H9 (cell line): ENCODE data around the gene MEF2C. TPM values are rescaled to one million over a fixed set of nuclear protein-coding genes. Genes with fewer than 3 reads are reported as not detected.

Source experiments
- DNase-seq: peaks from one replicate; pipeline ENCODE4 v3.0.0-alpha.2; 2017
- H2AFZ ChIP-seq: one replicate; pipeline ENCODE4 v1.6.1; 2013; ENCODE audit warnings: mild to moderate bottlenecking, low read length, control low read depth, moderate library complexity
- H2AK5ac ChIP-seq: 2 replicates; pipeline ENCODE4 v1.6.1; 2013; ENCODE audit warnings: low read length, control low read depth, mixed read lengths; ENCODE audit not compliant: insufficient read length
- H2BK120ac ChIP-seq: one replicate; pipeline ENCODE4 v1.6.1; 2013; ENCODE audit warnings: low read depth, mild to moderate bottlenecking, low read length, control low read depth, inconsistent platforms; ENCODE audit not compliant: poor library complexity, severe bottlenecking
- H2BK12ac ChIP-seq: 2 replicates; pipeline ENCODE4 v1.6.1; 2013; ENCODE audit warnings: low read length, control low read depth, mixed read lengths, low read depth; ENCODE audit not compliant: insufficient read length
- H2BK15ac ChIP-seq: 2 replicates; pipeline ENCODE4 v1.6.1; 2013; ENCODE audit warnings: low read depth, low read length, control low read depth
- H2BK20ac ChIP-seq: one replicate; pipeline ENCODE4 v1.6.1; 2013; ENCODE audit warnings: low read depth, mild to moderate bottlenecking, low read length, control low read depth, inconsistent platforms; ENCODE audit not compliant: poor library complexity, severe bottlenecking
- H2BK5ac ChIP-seq: 2 replicates; pipeline ENCODE4 v1.6.1; 2013; ENCODE audit warnings: low read length, control low read depth, mixed read lengths; ENCODE audit not compliant: insufficient read length
- H3K14ac ChIP-seq: 2 replicates; pipeline ENCODE4 v1.6.1; 2013; ENCODE audit warnings: low read length, control low read depth; ENCODE audit not compliant: insufficient read depth
- H3K18ac ChIP-seq: 2 replicates; pipeline ENCODE4 v1.6.1; 2013; ENCODE audit warnings: low read depth, mild to moderate bottlenecking, mixed read lengths, low read length, control low read depth; ENCODE audit not compliant: insufficient read length
- H3K23ac ChIP-seq: 2 replicates; pipeline ENCODE4 v1.6.1; 2013; ENCODE audit warnings: low read length, control low read depth, mixed read lengths, low read depth; ENCODE audit not compliant: insufficient read length
- H3K23me2 ChIP-seq: 2 replicates; pipeline ENCODE4 v1.6.1; 2013; ENCODE audit warnings: low read depth, mild to moderate bottlenecking, mixed read lengths, low read length, control low read depth; ENCODE audit not compliant: insufficient read length, poor library complexity, severe bottlenecking
- H3K27ac ChIP-seq: 2 replicates; pipeline ENCODE4 v1.5.1; 2013; ENCODE audit warnings: low read length, control low read depth, mixed read lengths, low read depth; ENCODE audit not compliant: insufficient read length
- H3K27me3 ChIP-seq: 2 replicates; pipeline ENCODE4 v1.6.1; 2013; ENCODE audit warnings: low read length, control low read depth, inconsistent platforms; ENCODE audit not compliant: insufficient read depth
- H3K4ac ChIP-seq: 2 replicates; pipeline ENCODE4 v1.6.1; 2013; ENCODE audit warnings: low read depth, mild to moderate bottlenecking, control low read depth, inconsistent platforms, low read length, moderate library complexity
- H3K4me1 ChIP-seq: 2 replicates; pipeline ENCODE4 v1.6.1; 2013; ENCODE audit warnings: low read length, control low read depth, inconsistent platforms; ENCODE audit not compliant: insufficient read depth
- H3K4me2 ChIP-seq: 2 replicates; pipeline ENCODE4 v1.6.1; 2013; ENCODE audit warnings: low read length, control low read depth, mixed read lengths; ENCODE audit not compliant: insufficient read length, insufficient read depth
- H3K56ac ChIP-seq: 2 replicates; pipeline ENCODE4 v1.6.1; 2013; ENCODE audit warnings: low read depth, mild to moderate bottlenecking, mixed read lengths, low read length, control low read depth; ENCODE audit not compliant: insufficient read length
- H3K79me1 ChIP-seq: 2 replicates; pipeline ENCODE4 v1.6.1; 2013; ENCODE audit warnings: low read depth, mild to moderate bottlenecking, moderate library complexity, low read length, control low read depth, inconsistent platforms; ENCODE audit not compliant: insufficient read depth, poor library complexity, severe bottlenecking
- H3K79me2 ChIP-seq: 2 replicates; pipeline ENCODE4 v1.6.1; 2013; ENCODE audit warnings: low read length, control low read depth, inconsistent platforms; ENCODE audit not compliant: insufficient read depth
- H3K9ac ChIP-seq: 2 replicates; pipeline ENCODE4 v1.6.1; 2013; ENCODE audit warnings: low read length, control low read depth, mixed read lengths; ENCODE audit not compliant: insufficient read length; ENCODE audit errors: extremely low read depth
- H3K9me3 ChIP-seq: one replicate; pipeline ENCODE4 v1.6.1; 2013; ENCODE audit warnings: low read depth, low read length, inconsistent platforms; ENCODE audit not compliant: control insufficient read depth
- H3T11ph ChIP-seq: one replicate; pipeline ENCODE4 v1.6.1; 2013; ENCODE audit warnings: mild to moderate bottlenecking, low read length, control low read depth, inconsistent platforms
- H4K20me1 ChIP-seq: one replicate; pipeline ENCODE4 v1.6.1; 2013; ENCODE audit not compliant: control insufficient read depth, insufficient read length, insufficient read depth
- H4K5ac ChIP-seq: 2 replicates; pipeline ENCODE4 v1.6.1; 2013; ENCODE audit warnings: low read depth, mild to moderate bottlenecking, mixed read lengths, low read length, control low read depth; ENCODE audit not compliant: insufficient read length
- H4K8ac ChIP-seq: replicated peaks from 2 replicates; pipeline ENCODE4 v1.6.1; 2013; ENCODE audit warnings: low read length, control low read depth, mixed read lengths, low read depth; ENCODE audit not compliant: insufficient read length
- H4K91ac ChIP-seq: 2 replicates; pipeline ENCODE4 v1.6.1; 2013; ENCODE audit warnings: low read depth, mild to moderate bottlenecking, moderate library complexity, mixed read lengths, low read length, control low read depth; ENCODE audit not compliant: insufficient read length
- H3K27ac Mint-ChIP-seq, 3 experiments: 2 replicates in 2 of 3; 3 replicates in 1 of 3; pipeline ENCODE4 v1.8.0; 2020 to 2021; ENCODE audit warnings: mixed read lengths in 3 of 3, mild to moderate bottlenecking in 1 of 3, moderate library complexity in 1 of 3
- H3K27me3 Mint-ChIP-seq: 2 replicates; pipeline ENCODE4 v1.8.0; 2021; ENCODE audit warnings: low read depth, mild to moderate bottlenecking, moderate library complexity, mixed read lengths
- H3K36me3 Mint-ChIP-seq, 3 experiments: 2 replicates in 2 of 3; 3 replicates in 1 of 3; pipeline ENCODE4 v1.8.0; 2020 to 2021; ENCODE audit warnings: low read depth in 3 of 3, mixed read lengths in 3 of 3; ENCODE audit not compliant: insufficient read depth in 1 of 3
- H3K4me1 Mint-ChIP-seq, 2 experiments: 2 replicates each; pipeline ENCODE4 v1.8.0; 2020; ENCODE audit warnings: mixed read lengths in 2 of 2
- H3K4me3 Mint-ChIP-seq, 2 experiments: 2 replicates in 1 of 2; 3 replicates in 1 of 2; pipeline ENCODE4 v1.8.0; 2020 to 2021; ENCODE audit warnings: mild to moderate bottlenecking in 2 of 2, mixed read lengths in 2 of 2, moderate library complexity in 1 of 2
- H3K9me3 Mint-ChIP-seq, 2 experiments: 2 replicates in 1 of 2; 3 replicates in 1 of 2; pipeline ENCODE4 v1.8.0; 2020; ENCODE audit warnings: mild to moderate bottlenecking in 2 of 2, mixed read lengths in 2 of 2, moderate library complexity in 1 of 2
- CTCF ChIP-seq: fragments of 200-600 bp; sonication (generic); conservative IDR thresholded peaks from 3 replicates; pipeline ENCODE4 v1.8.0; 2021; ENCODE audit warnings: antibody characterized with exemption, mild to moderate bottlenecking
- WGBS: extraction: QIAGEN DNeasy Blood & Tissue Kit; methylation state at CpG from one replicate; pipeline ENCODE4 v1.1.7; 2013; ENCODE audit warnings: missing lambda C conversion rate, low lambda C conversion rate, mixed read lengths; ENCODE audit not compliant: insufficient read length; ENCODE audit errors: extremely low coverage; 5-methylcytosine and 5-hydroxymethylcytosine counted together
- total RNA-seq: library from RNA; stranded (reverse); gene quantifications from 2 replicates; pipeline ENCODE4 v1.2.1, GENCODE V29; 2021

Gene MEF2C
- total RNA-seq, 1 experiment from 2014 or later: 0.11 TPM

DNA sequence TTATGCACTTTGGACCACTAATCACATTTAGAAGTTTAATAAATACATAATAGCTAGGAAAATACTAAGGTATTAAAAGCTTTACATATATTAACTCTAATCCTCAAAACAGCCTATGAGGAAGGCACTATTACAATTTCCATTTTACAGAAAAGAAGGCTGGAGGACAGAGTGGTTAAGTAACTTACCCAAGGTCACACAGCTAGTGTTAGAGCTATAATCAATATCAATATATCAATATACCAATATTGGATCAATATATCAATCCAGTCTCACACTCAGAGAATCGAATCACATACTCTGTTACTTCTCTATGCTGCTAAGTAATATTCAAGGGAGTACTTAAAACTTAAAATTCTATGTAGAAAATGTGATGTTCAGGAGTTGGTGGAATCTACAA is 45.2 kb downstream of the MEF2C start:
- H2AK5ac ChIP-seq: no peak overlapping the region
- no peak overlapping the region for H4K91ac ChIP-seq
- no peaks in the 10 kb centered on the region for H3K79me2 ChIP-seq
- no peak overlapping the region for H3K14ac ChIP-seq
- no peak for DNase-seq
- Mint-ChIP-seq H3K9me3 (no peaks in the 10 kb centered on the region; a peak in 1 of 5 replicates), H3K4me3 (no peak overlapping the region), H3K27me3 (no peaks in the 10 kb centered on the region), H3K27ac (no peak overlapping the region), H3K36me3 (no peaks in the 10 kb centered on the region), H3K4me1 (peaks cover 5 to 6% of the 10 kb centered on the region in 2 experiments)
- no peak overlapping the region for H3K18ac ChIP-seq
- no peak overlapping the region for H4K8ac ChIP-seq
- H3K9me3 ChIP-seq: no peaks in the 10 kb centered on the region
- no peak overlapping the region for H3K56ac ChIP-seq
- H3K4ac ChIP-seq: no peak overlapping the region
- H4K20me1 ChIP-seq: no peaks in the 10 kb centered on the region
- no peak overlapping the region for H2BK15ac ChIP-seq
- H3K79me1 ChIP-seq: no peaks in the 10 kb centered on the region
- no peak overlapping the region for H2BK20ac ChIP-seq
- no peak overlapping the region for H2BK5ac ChIP-seq
- H3T11ph ChIP-seq: no peak overlapping the region
- no peak overlapping the region for H2AFZ ChIP-seq
- H3K4me2 ChIP-seq: no peak overlapping the region
- H4K5ac ChIP-seq: no peak overlapping the region
- no CpG with 5 or more reads among the region's 1 CpG for WGBS
- no peak overlapping the region for H3K23ac ChIP-seq
- H3K9ac ChIP-seq: no peak overlapping the region
- no peak overlapping the region for H2BK12ac ChIP-seq
- TF ChIP-seq CTCF: no peak
- H3K27me3 ChIP-seq: no peaks in the 10 kb centered on the region
- H3K4me1 ChIP-seq: no peaks in the 10 kb centered on the region
- H3K27ac ChIP-seq: no peak overlapping the region
- no peaks in the 10 kb centered on the region for H3K23me2 ChIP-seq
- no peak overlapping the region for H2BK120ac ChIP-seq
